A549 treated with ZK216348 at 1 μM for 4 hours (cell line): ENCODE data around the gene SLITRK3. TPM values are rescaled to one million over a fixed set of nuclear protein-coding genes. Genes with fewer than 3 reads are reported as not detected.

Experiments used
- total RNA-seq: library from RNA; stranded (reverse); fragments of 200-300 nt; extraction: Qiagen RNA extraction; gene quantifications from 5 replicates; pipeline ENCODE4 v1.2.3, GENCODE V29; 2022; ENCODE audit warnings: low read depth

The SLITRK3 gene, protein sequence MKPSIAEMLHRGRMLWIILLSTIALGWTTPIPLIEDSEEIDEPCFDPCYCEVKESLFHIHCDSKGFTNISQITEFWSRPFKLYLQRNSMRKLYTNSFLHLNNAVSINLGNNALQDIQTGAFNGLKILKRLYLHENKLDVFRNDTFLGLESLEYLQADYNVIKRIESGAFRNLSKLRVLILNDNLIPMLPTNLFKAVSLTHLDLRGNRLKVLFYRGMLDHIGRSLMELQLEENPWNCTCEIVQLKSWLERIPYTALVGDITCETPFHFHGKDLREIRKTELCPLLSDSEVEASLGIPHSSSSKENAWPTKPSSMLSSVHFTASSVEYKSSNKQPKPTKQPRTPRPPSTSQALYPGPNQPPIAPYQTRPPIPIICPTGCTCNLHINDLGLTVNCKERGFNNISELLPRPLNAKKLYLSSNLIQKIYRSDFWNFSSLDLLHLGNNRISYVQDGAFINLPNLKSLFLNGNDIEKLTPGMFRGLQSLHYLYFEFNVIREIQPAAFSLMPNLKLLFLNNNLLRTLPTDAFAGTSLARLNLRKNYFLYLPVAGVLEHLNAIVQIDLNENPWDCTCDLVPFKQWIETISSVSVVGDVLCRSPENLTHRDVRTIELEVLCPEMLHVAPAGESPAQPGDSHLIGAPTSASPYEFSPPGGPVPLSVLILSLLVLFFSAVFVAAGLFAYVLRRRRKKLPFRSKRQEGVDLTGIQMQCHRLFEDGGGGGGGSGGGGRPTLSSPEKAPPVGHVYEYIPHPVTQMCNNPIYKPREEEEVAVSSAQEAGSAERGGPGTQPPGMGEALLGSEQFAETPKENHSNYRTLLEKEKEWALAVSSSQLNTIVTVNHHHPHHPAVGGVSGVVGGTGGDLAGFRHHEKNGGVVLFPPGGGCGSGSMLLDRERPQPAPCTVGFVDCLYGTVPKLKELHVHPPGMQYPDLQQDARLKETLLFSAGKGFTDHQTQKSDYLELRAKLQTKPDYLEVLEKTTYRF
- total RNA-seq: not detected in 5 replicates

DNA sequence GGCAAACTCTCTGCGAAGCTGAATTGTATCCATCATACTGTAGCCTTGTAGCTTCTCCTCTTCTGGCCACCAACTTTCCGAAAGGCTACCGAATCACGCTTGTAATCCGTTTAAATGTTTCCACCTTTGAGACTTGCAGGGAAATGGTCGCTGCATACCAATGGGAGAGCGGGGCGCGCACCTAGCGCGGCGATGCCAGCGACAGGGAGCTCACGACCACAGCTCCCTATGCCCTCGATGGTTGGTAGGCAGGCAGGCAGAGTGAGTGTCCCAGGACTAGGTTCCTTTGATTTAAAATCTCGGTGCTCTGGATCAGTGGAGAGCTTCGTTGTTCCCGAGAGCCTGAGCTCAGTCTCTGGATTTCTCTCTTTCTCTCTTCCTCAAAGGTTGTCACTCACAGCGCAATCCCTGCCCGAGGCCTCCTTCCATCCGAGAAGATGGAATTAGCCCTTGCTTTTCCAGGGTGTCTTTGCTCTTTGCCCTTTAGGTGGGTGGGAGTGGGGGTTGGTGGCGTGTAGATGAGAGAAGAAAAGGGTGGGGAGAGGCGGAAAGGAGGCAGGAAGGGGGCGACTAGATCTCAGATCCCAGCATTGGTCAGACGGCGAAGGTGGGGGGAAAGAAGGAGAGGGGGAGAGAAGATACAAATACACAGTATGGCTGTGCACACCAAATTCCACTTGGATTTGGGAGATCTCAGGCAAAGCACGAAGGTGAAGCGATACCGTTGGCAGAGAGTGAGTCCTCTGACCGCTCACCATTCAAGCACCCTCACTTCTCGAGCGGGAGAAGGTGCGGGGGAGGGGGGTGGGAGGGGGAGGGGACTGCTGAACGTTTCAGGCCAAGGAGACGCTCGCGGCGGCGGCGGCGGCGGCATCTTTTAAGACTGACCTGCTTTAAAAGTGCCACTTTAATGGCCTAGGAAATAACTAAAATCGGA lies at the start of gene SLITRK3:
TSS of gene SLITRK3 (minus strand) at position 745 of the 937 bp plus-strand sequence. CDS start 5,554 bp downstream, outside the sequence.

Other genes with a start within 250 kb of the SLITRK3 start
- gene SI, start 117.9 kb downstream of the SLITRK3 start, total RNA-seq: not detected in 5 replicates